Activated T-cell treated with anti-CD3 and anti-CD28 coated beads, Interleukin-2, amount 50 U/mL, for 4 hours (primary cell): ENCODE measurements around the gene ZNF521. TPM values are rescaled to one million over a fixed set of nuclear protein-coding genes. Genes with fewer than 3 reads are reported as not detected.

ENCODE experiments used
- ATAC-seq, 2 donors: fragments of 200-7000 bp; cut with Tn5 transposase; one replicate each; pipeline ENCODE4 v1.10.0; 2021
- DNase-seq: peaks from one replicate; pipeline ENCODE4 v3.0.0-alpha.2; 2020
- H3K27me3 Mint-ChIP-seq: one replicate; pipeline ENCODE4 v1.8.0; 2021; ENCODE audit warnings: low read depth, mixed read lengths
- H3K36me3 Mint-ChIP-seq: one replicate; pipeline ENCODE4 v1.8.0; 2022; ENCODE audit warnings: mixed read lengths; ENCODE audit not compliant: insufficient read depth
- H3K4me1 Mint-ChIP-seq: one replicate; pipeline ENCODE4 v1.8.0; 2021; ENCODE audit warnings: low read depth, mixed read lengths
- H3K4me3 Mint-ChIP-seq: one replicate; pipeline ENCODE4 v1.8.0; 2021; ENCODE audit warnings: mild to moderate bottlenecking, moderate library complexity, mixed read lengths
- H3K9me3 Mint-ChIP-seq: one replicate; pipeline ENCODE4 v1.8.0; 2021; ENCODE audit warnings: mixed read lengths
- total RNA-seq, 3 donors: library from RNA; stranded (reverse); gene quantifications; one replicate each; pipeline ENCODE4 v1.2.1, GENCODE V29; 2021

The ZNF521 gene
- total RNA-seq, 3 donors from 2014 or later: 0.15 to 0.33 (median 0.16) TPM

- DNase-seq (no peak), ATAC-seq (no peak)
- Mint-ChIP-seq H3K36me3 (no peaks in the 10 kb centered on the region), H3K27me3 (no peaks in the 10 kb centered on the region), H3K9me3 (no peaks in the 10 kb centered on the region), H3K4me1 (no peaks in the 10 kb centered on the region), H3K4me3 (no peak overlapping the region)
Observed at GRCh38 chr18:25240420-25240770, 111.6 kb downstream of the ZNF521 start.

- DNase-seq: no peak
- no peaks in the 10 kb centered on the region for H3K4me1 Mint-ChIP-seq
- H3K4me3 Mint-ChIP-seq: no peak overlapping the region
- no peaks in the 10 kb centered on the region for H3K27me3 Mint-ChIP-seq
- H3K9me3 Mint-ChIP-seq: no peaks in the 10 kb centered on the region
- ATAC-seq: no peak
- no peaks in the 10 kb centered on the region for H3K36me3 Mint-ChIP-seq
Observed at GRCh38 chr18:25239581-25240419, 112.2 kb downstream of the ZNF521 start.

- no peak for ATAC-seq
- Mint-ChIP-seq H3K36me3 (no peaks in the 10 kb centered on the region), H3K4me3 (no peak overlapping the region), H3K4me1 (no peaks in the 10 kb centered on the region), H3K9me3 (no peaks in the 10 kb centered on the region), H3K27me3 (no peaks in the 10 kb centered on the region)
- no peak for DNase-seq
Observed at GRCh38 chr18:25239151-25239550, 112.8 kb downstream of the ZNF521 start.

GRCh38 chr18:25237571-25238267 is 114.2 kb downstream of the ZNF521 start:
- ATAC-seq (no peak), DNase-seq (no peak)
- Mint-ChIP-seq H3K36me3 (no peaks in the 10 kb centered on the region), H3K4me1 (no peaks in the 10 kb centered on the region), H3K27me3 (no peaks in the 10 kb centered on the region), H3K4me3 (no peak overlapping the region), H3K9me3 (no peaks in the 10 kb centered on the region)

GRCh38 chr18:25236736-25237135 is 115.2 kb downstream of the ZNF521 start:
- H3K4me1 Mint-ChIP-seq: no peaks in the 10 kb centered on the region
- no peak overlapping the region for H3K4me3 Mint-ChIP-seq
- ATAC-seq (no peak), DNase-seq (no peak)
- H3K36me3 Mint-ChIP-seq: no peaks in the 10 kb centered on the region
- no peaks in the 10 kb centered on the region for H3K9me3 Mint-ChIP-seq
- no peaks in the 10 kb centered on the region for H3K27me3 Mint-ChIP-seq

- Mint-ChIP-seq H3K36me3 (no peaks in the 10 kb centered on the region), H3K4me3 (no peak overlapping the region), H3K9me3 (no peaks in the 10 kb centered on the region), H3K4me1 (no peaks in the 10 kb centered on the region), H3K27me3 (peaks cover 2% of the 10 kb centered on the region)
- no peak for ATAC-seq
- no peak for DNase-seq
Observed at GRCh38 chr18:25235401-25236042, 116.4 kb downstream of the ZNF521 start.

- DNase-seq (no peak), ATAC-seq (no peak)
- no peaks in the 10 kb centered on the region for H3K36me3 Mint-ChIP-seq
- H3K4me1 Mint-ChIP-seq: no peaks in the 10 kb centered on the region
- peaks cover 2% of the 10 kb centered on the region for H3K27me3 Mint-ChIP-seq
- H3K4me3 Mint-ChIP-seq: no peak overlapping the region
- H3K9me3 Mint-ChIP-seq: no peaks in the 10 kb centered on the region
Observed at GRCh38 chr18:25234740-25235345, 117.1 kb downstream of the ZNF521 start.

GRCh38 chr18:25234322-25234639 is 117.7 kb downstream of the ZNF521 start:
- H3K36me3 Mint-ChIP-seq: no peaks in the 10 kb centered on the region
- no peaks in the 10 kb centered on the region for H3K9me3 Mint-ChIP-seq
- no peak for DNase-seq
- peaks cover 2% of the 10 kb centered on the region for H3K27me3 Mint-ChIP-seq
- no peak overlapping the region for H3K4me3 Mint-ChIP-seq
- no peak for ATAC-seq
- H3K4me1 Mint-ChIP-seq: no peaks in the 10 kb centered on the region

- H3K36me3 Mint-ChIP-seq: no peaks in the 10 kb centered on the region
- no peaks in the 10 kb centered on the region for H3K4me1 Mint-ChIP-seq
- no peak for ATAC-seq
Observed at GRCh38 chr18:25233528-25234321, 118.2 kb downstream of the ZNF521 start.

GRCh38 chr18:25231327-25231691 is 120.7 kb downstream of the ZNF521 start:
- no peaks in the 10 kb centered on the region for H3K9me3 Mint-ChIP-seq

More at GRCh38 chr18:25233528-25234321, 118.2 kb downstream of the ZNF521 start:
- no peaks in the 10 kb centered on the region for H3K9me3 Mint-ChIP-seq
- DNase-seq: no peak
- no peak overlapping the region for H3K4me3 Mint-ChIP-seq
- peaks cover 2% of the 10 kb centered on the region for H3K27me3 Mint-ChIP-seq

GRCh38 chr18:25230658-25231326 is 121.2 kb downstream of the ZNF521 start:
- H3K4me3 Mint-ChIP-seq: no peak overlapping the region
- H3K4me1 Mint-ChIP-seq: no peaks in the 10 kb centered on the region
- ATAC-seq: no peak
- DNase-seq: no peak
- no peaks in the 10 kb centered on the region for H3K36me3 Mint-ChIP-seq
- H3K9me3 Mint-ChIP-seq: no peaks in the 10 kb centered on the region
- peaks cover 2% of the 10 kb centered on the region for H3K27me3 Mint-ChIP-seq

More at GRCh38 chr18:25231327-25231691, 120.7 kb downstream of the ZNF521 start:
- no peak for ATAC-seq
- Mint-ChIP-seq H3K36me3 (no peaks in the 10 kb centered on the region), H3K4me1 (no peaks in the 10 kb centered on the region), H3K27me3 (peaks cover 2% of the 10 kb centered on the region), H3K4me3 (no peak overlapping the region)
- no peak for DNase-seq

- DNase-seq: no peak
- Mint-ChIP-seq H3K27me3 (peaks cover 2% of the 10 kb centered on the region), H3K4me1 (no peaks in the 10 kb centered on the region), H3K36me3 (no peaks in the 10 kb centered on the region), H3K9me3 (no peaks in the 10 kb centered on the region), H3K4me3 (no peak overlapping the region)
- ATAC-seq: no peak
Observed at GRCh38 chr18:25229920-25230319, 122.0 kb downstream of the ZNF521 start.

- no peak for ATAC-seq
- DNase-seq: no peak
- H3K4me3 Mint-ChIP-seq: no peak overlapping the region
- no peaks in the 10 kb centered on the region for H3K4me1 Mint-ChIP-seq
- peaks cover 2% of the 10 kb centered on the region for H3K27me3 Mint-ChIP-seq
- H3K36me3 Mint-ChIP-seq: no peaks in the 10 kb centered on the region
- no peaks in the 10 kb centered on the region for H3K9me3 Mint-ChIP-seq
Observed at GRCh38 chr18:25229081-25229480, 122.9 kb downstream of the ZNF521 start.
